GM12878 (cell line): Measurements from ENCODE around the gene HYAL1. TPM values are rescaled to one million over a fixed set of nuclear protein-coding genes. Genes with fewer than 3 reads are reported as not detected.
A peak's percentile ranks its signal among the peaks of the same experiment; 100 is the strongest.

ENCODE experiments used
- ATAC-seq: fragments of 200-7000 bp; cut with Tn5 transposase; 3 replicates; pipeline ENCODE4 v1.9.1; 2020; ENCODE audit warnings: mild to moderate bottlenecking, moderate library complexity
- BruUV-seq: library from RNA; stranded (reverse); fragments of 400-500 nt; replicated peaks from 2 replicates; lab custom pipeline; 2021; lab: Mats Ljungman, UMichigan
- CTCF ChIA-PET: fragments of 300-600 bp; sonication (Branson Sonifier 250); formaldehyde crosslinking; extraction: SDS; loops from one replicate; lab custom pipeline; 2021; ENCODE audit warnings: inconsistent platforms; lab: Yijun Ruan, JAX
- POLR2A ChIA-PET: fragments of 350-600 bp; formaldehyde crosslinking; extraction: SDS; loops from one replicate; lab custom pipeline; 2021; ENCODE audit warnings: inconsistent platforms; lab: Charles Lee
- RAD21 ChIA-PET: fragments of 300-600 bp; sonication (Branson Sonifier 250); formaldehyde crosslinking; loops from one replicate; lab custom pipeline; 2023; ENCODE audit warnings: antibody characterized with exemption; ENCODE audit not compliant: unreplicated experiment; lab: Charles Lee
- SMC1A ChIA-PET: fragments of 300-600 bp; sonication (Branson Sonifier 250); formaldehyde crosslinking; loops from one replicate; lab custom pipeline; 2023; ENCODE audit not compliant: unreplicated experiment, uncharacterized antibody; lab: Charles Lee
- DNase-seq: peaks from one replicate; pipeline ENCODE4 v3.0.0-alpha.2; 2011; ENCODE audit warnings: low read depth, low spot score
- FAIRE-seq: peaks from 3 replicates; lab custom pipeline; 2011; peaks lifted over from hg19 to GRCh38; lab: Jason Lieb, UNC
- H2AFZ ChIP-seq: 2 replicates; pipeline ENCODE4 v1.6.0; 2011; ENCODE audit warnings: low read depth, low read length, control low read depth; ENCODE audit not compliant: control insufficient read depth
- H3K27ac ChIP-seq: 2 replicates; pipeline ENCODE4 v1.5.1; 2011; ENCODE audit warnings: control low read depth; ENCODE audit not compliant: control insufficient read depth, insufficient read depth
- H3K27me3 ChIP-seq, 2 experiments: replicated peaks in 1 of 2; 2 replicates each; pipeline versions ENCODE4 v1.6.0 to v1.6.1; 2011; ENCODE audit warnings: low read length in 1 of 2; ENCODE audit not compliant: control insufficient read depth in 2 of 2, insufficient read depth in 2 of 2
- H3K36me3 ChIP-seq, 2 experiments: 2 replicates each; pipeline ENCODE4 v1.5.1; 2011; ENCODE audit warnings: low read length in 1 of 2; ENCODE audit not compliant: control insufficient read depth in 2 of 2, insufficient read depth in 2 of 2
- H3K4me1 ChIP-seq: 2 replicates; pipeline ENCODE4 v1.6.1; 2011; ENCODE audit warnings: mild to moderate bottlenecking, low read length, moderate library complexity, mixed read lengths; ENCODE audit not compliant: control insufficient read depth, insufficient read depth
- H3K4me2 ChIP-seq: 2 replicates; pipeline ENCODE4 v1.6.0; 2011; ENCODE audit warnings: control low read depth; ENCODE audit not compliant: control insufficient read depth, insufficient read depth
- H3K4me3 ChIP-seq: fragments of 200-600 bp; sonication (generic); 2 replicates; pipeline ENCODE4 v1.5.1; 2016
- H3K79me2 ChIP-seq: 2 replicates; pipeline ENCODE4 v1.6.0; 2011; ENCODE audit warnings: low read length; ENCODE audit not compliant: control insufficient read depth, insufficient read depth
- H3K9ac ChIP-seq: 2 replicates; pipeline ENCODE4 v1.8.0; 2011; ENCODE audit warnings: low read length, control low read depth, mixed read lengths; ENCODE audit not compliant: control insufficient read depth, insufficient read depth
- H3K9me3 ChIP-seq: replicated peaks from 3 replicates; pipeline ENCODE4 v1.5.1; 2011; ENCODE audit warnings: mild to moderate bottlenecking, low read length; ENCODE audit not compliant: control insufficient read depth, insufficient read depth
- H4K20me1 ChIP-seq: 2 replicates; pipeline ENCODE4 v1.6.0; 2011; ENCODE audit not compliant: control insufficient read depth, insufficient read depth
- CBFB ChIP-seq: IDR thresholded peaks from 2 replicates; pipeline ENCODE4 v1.6.1; 2016; ENCODE audit warnings: antibody characterized with exemption, low read depth
- CBX3 ChIP-seq: fragments of 200-600 bp; sonication (generic); IDR thresholded peaks from 2 replicates; pipeline ENCODE4 v1.6.1; 2016; ENCODE audit warnings: low read depth, borderline replicate concordance
- NR2F1 ChIP-seq: fragments of 450-650 bp; conservative IDR thresholded peaks from 2 replicates; pipeline ENCODE4 v1.6.1; 2017; ENCODE audit warnings: mild to moderate bottlenecking
- PAX8 ChIP-seq: fragments of 450-650 bp; IDR thresholded peaks from 2 replicates; pipeline ENCODE4 v1.6.1; 2017; ENCODE audit warnings: mild to moderate bottlenecking, moderate library complexity
- RELA ChIP-seq: fragments of 450-650 bp; IDR thresholded peaks from 2 replicates; pipeline ENCODE4 v1.8.0; 2014; ENCODE audit warnings: borderline replicate concordance; ENCODE audit not compliant: partially characterized antibody
- TBL1XR1 ChIP-seq: IDR thresholded peaks from 2 replicates; pipeline ENCODE4 v1.6.1; 2012; ENCODE audit warnings: low read depth, low read length, improper control_type of control experiment
- WGBS: methylation state at CpG from one replicate; pipeline ENCODE4 v1.1.6; 2016; ENCODE audit warnings: low lambda C conversion rate; ENCODE audit not compliant: insufficient replicate concordance, insufficient coverage; ENCODE audit errors: missing lambda C conversion rate; 5-methylcytosine and 5-hydroxymethylcytosine counted together
- in situ Hi-C: fragments of 300-500 bp; cut with MboI; formaldehyde crosslinking; loops from 9 replicates; pipeline ENCODE4 v1.14.3; 2018; ENCODE audit warnings: mixed read lengths
- intact Hi-C: fragments of 100-400 bp; cut with micrococcal nuclease; formaldehyde crosslinking; loops from one replicate; pipeline ENCODE4 v1.14.2; 2022; ENCODE audit not compliant: unreplicated experiment
- polyA plus RNA-seq, 11 experiments: library from polyadenylated mRNA; depleted of rRNA in 4 of 11; unstranded in 6 of 11; stranded (reverse) in 5 of 11; fragments of >200 nt; fragmentation: Nextera tagmentation in 4 of 11; fragmentation: Illumina TruSeq in 1 of 11; extraction: Ambion mirVana in 4 of 11; extraction: Trizol in 1 of 11; gene quantifications; 1 replicate in 1 of 11; 2 replicates in 10 of 11; pipeline versions ENCODE4 v1.2.1 to v1.2.3, GENCODE V29; 2011 to 2016; ENCODE audit warnings: inconsistent platforms in 2 of 11, missing spikeins in 2 of 11, low read depth in 1 of 11
- total RNA-seq, 4 experiments: library from RNA; depleted of rRNA in 3 of 4; stranded (reverse); fragments of >200 nt in 3 of 4; fragmentation: Illumina TruSeq in 1 of 4; extraction: Trizol in 1 of 4; gene quantifications; 2 replicates each; pipeline versions ENCODE4 v1.2.1 to v1.2.3, GENCODE V29; 2013 to 2021
- TF ChIP-seq, protein P1 (sequence below): fragments of 450-650 bp; IDR thresholded peaks from 2 replicates; pipeline ENCODE4 v1.6.1; 2017; ENCODE audit warnings: borderline replicate concordance
- TF ChIP-seq, protein P2 (sequence below): fragments of 450-650 bp; IDR thresholded peaks from 2 replicates; pipeline ENCODE4 v1.6.1; 2017; ENCODE audit warnings: low read depth, mild to moderate bottlenecking, moderate library complexity

HYAL1 gene
- total and polyA plus RNA-seq, 10 of the 15 experiments (the other 5 are each of a cell fraction or from before 2014, with no cell fraction given) = 0.04 to 0.55 (median 0.18) TPM; not detected in 2

DNA sequence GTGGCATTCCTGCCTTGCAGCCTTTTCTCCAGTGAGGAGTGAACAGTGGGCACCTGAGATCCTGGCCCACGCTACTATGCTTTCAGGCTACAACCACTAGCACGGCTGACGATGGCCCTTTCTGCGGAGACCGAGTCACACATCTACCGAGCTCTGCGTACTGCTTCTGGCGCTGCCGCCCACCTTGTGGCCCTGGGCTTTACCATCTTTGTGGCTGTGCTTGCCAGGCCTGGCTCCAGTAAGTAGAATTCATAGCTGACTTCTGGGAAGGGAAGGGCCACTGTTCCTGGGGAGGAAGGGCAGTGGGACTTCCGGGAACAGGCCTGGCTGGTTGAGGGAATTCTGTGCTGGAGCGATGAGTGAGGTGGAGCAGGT is 47.9 kb upstream of the HYAL1 start:
- peak overlapping the region; percentile 73 for H3K9ac ChIP-seq
- ChIA-PET RAD21 (interaction anchor here (1.4 to 2.8 kb wide), 3 partner anchors 14 to 265 kb away, joined by 3 to 16 read pairs (median 13); partner anchors contain the start of genes CISH and MAPKAPK3), CTCF (interaction anchor here (1.4 to 4.9 kb wide), 2 partner anchors 13 to 36 kb away, joined by 4 to 59 read pairs; partner anchors contain the start of gene RASSF1), POLR2A (interaction anchor here (1.3 to 4.3 kb wide), 7 partner anchors 9 to 218 kb away, joined by 3 to 84 read pairs (median 7); partner anchors contain the start of genes C3orf18, HEMK1, HYAL3 and IFRD2), SMC1A (interaction anchor here (1.0 kb wide), 2 partner anchors 11 to 221 kb away, joined by 3 read pairs; partner anchors contain the start of gene RASSF1)
- in situ Hi-C loops (loop anchor here (10.0 kb wide), 1 partner anchor 1033 kb away; the partner anchor contains the start of gene MANF), intact Hi-C loops (loop anchor here (1.0 kb wide), 1 partner anchor 8 kb away; the partner anchor contains the start of gene TMEM115)
- WGBS = 53% methylated on average over 11 of the region's 11 CpGs
- peak overlapping the region; percentile 99 for H2AFZ ChIP-seq
- ATAC-seq (no peak), FAIRE-seq (no peak), DNase-seq (no peak)
- H3K27me3 ChIP-seq = no peaks in the 10 kb centered on the region
- no TSS peak for BruUV-seq
- peaks cover 22% of the 10 kb centered on the region for H3K79me2 ChIP-seq
- peak overlapping the region; percentile 83 for H3K4me3 ChIP-seq
- peaks cover 18% of the 10 kb centered on the region for H3K4me1 ChIP-seq
- no peak overlapping the region; the same call in 1 of the 2 replicates for H3K27ac ChIP-seq
- peak overlapping the region; percentile 82 for H3K4me2 ChIP-seq
- TF ChIP-seq CBX3 (no peak), TBL1XR1 (no peak), RELA (no peak), NR2F1 (no peak), PAX8 (no peak), CBFB (no peak)
- TF ChIP-seq, protein P1, sequence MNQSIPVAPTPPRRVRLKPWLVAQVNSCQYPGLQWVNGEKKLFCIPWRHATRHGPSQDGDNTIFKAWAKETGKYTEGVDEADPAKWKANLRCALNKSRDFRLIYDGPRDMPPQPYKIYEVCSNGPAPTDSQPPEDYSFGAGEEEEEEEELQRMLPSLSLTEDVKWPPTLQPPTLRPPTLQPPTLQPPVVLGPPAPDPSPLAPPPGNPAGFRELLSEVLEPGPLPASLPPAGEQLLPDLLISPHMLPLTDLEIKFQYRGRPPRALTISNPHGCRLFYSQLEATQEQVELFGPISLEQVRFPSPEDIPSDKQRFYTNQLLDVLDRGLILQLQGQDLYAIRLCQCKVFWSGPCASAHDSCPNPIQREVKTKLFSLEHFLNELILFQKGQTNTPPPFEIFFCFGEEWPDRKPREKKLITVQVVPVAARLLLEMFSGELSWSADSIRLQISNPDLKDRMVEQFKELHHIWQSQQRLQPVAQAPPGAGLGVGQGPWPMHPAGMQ = no peak
- TF ChIP-seq, protein P2, sequence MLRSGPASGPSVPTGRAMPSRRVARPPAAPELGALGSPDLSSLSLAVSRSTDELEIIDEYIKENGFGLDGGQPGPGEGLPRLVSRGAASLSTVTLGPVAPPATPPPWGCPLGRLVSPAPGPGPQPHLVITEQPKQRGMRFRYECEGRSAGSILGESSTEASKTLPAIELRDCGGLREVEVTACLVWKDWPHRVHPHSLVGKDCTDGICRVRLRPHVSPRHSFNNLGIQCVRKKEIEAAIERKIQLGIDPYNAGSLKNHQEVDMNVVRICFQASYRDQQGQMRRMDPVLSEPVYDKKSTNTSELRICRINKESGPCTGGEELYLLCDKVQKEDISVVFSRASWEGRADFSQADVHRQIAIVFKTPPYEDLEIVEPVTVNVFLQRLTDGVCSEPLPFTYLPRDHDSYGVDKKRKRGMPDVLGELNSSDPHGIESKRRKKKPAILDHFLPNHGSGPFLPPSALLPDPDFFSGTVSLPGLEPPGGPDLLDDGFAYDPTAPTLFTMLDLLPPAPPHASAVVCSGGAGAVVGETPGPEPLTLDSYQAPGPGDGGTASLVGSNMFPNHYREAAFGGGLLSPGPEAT = 0 out of 2 replicates have a peak, but pooled peaks have one; percentile 6
- H4K20me1 ChIP-seq = no peaks in the 10 kb centered on the region
- peaks cover 8 to 19% of the 10 kb centered on the region in 2 experiments; a peak in 2 of 4 replicates for H3K36me3 ChIP-seq
- no peaks in the 10 kb centered on the region for H3K9me3 ChIP-seq
